K562 (cell line): ENCODE results near the gene FTH1. TPM values are rescaled to one million over a fixed set of nuclear protein-coding genes. Genes with fewer than 3 reads are reported as not detected.
A peak's percentile ranks its signal among the peaks of the same experiment; 100 is the strongest.

Experiments
- CBFA2T2 ChIP-seq: fragments of 450-650 bp; conservative IDR thresholded peaks from 2 replicates; pipeline ENCODE4 v1.6.1; 2017; ENCODE audit warnings: mild to moderate bottlenecking
- ETS2 ChIP-seq: IDR thresholded peaks from 2 replicates; pipeline ENCODE4 v1.6.1; 2016; ENCODE audit warnings: borderline replicate concordance, missing genetic modification characterization, mild to moderate bottlenecking, moderate library complexity, missing compliant biosample characterization; ENCODE audit not compliant: poor library complexity, severe bottlenecking
- HDAC8 ChIP-seq: fragments of 450-650 bp; IDR thresholded peaks from 2 replicates; pipeline ENCODE4 v1.6.1; 2016; ENCODE audit warnings: mild to moderate bottlenecking, missing genetic modification characterization, moderate library complexity, missing compliant biosample characterization
- KAT2B ChIP-seq: IDR thresholded peaks from one replicate; pipeline ENCODE4 v1.6.1; 2012; ENCODE audit warnings: low read depth, mild to moderate bottlenecking, control low read depth, inconsistent platforms, low read length, moderate library complexity
- KDM1A ChIP-seq, 2 experiments: fragments of 450-650 bp; IDR thresholded peaks; 2 replicates each; pipeline ENCODE4 v1.6.1; 2016; ENCODE audit warnings: mild to moderate bottlenecking in 2 of 2
- MECOM ChIP-seq: fragments of 250-450 bp; sonication (Bioruptor Pico); IDR thresholded peaks from 2 replicates; pipeline ENCODE4 v1.8.0; 2022; ENCODE audit warnings: inconsistent platforms
- SLC30A9 ChIP-seq: fragments of 250-450 bp; sonication (Bioruptor Pico); IDR thresholded peaks from 2 replicates; pipeline ENCODE4 v1.8.0; 2022; ENCODE audit warnings: mild to moderate bottlenecking, moderate library complexity
- SP2 ChIP-seq: IDR thresholded peaks from 2 replicates; pipeline ENCODE4 v1.6.1; 2011; ENCODE audit warnings: mild to moderate bottlenecking, low read depth, low read length, moderate library complexity; ENCODE audit not compliant: poor library complexity, severe bottlenecking; ENCODE audit errors: extremely low read depth
- U2AF1 ChIP-seq: fragments of 200-400 bp; formaldehyde crosslinking; optimal IDR thresholded peaks from 2 replicates; pipeline ENCODE3; 2017; ENCODE audit warnings: mild to moderate bottlenecking, low read depth, low read length, moderate library complexity
- XRCC4 ChIP-seq: IDR thresholded peaks from one replicate; pipeline ENCODE4 v1.6.1; 2011; ENCODE audit not compliant: insufficient read depth, insufficient read length; ENCODE audit errors: extremely low read depth
- ZNF143 ChIP-seq: sonication (generic); formaldehyde crosslinking; IDR thresholded peaks from 2 replicates; pipeline ENCODE4 v1.9.0; 2022; ENCODE audit warnings: mild to moderate bottlenecking, missing genetic modification reagents
- ZNF212 ChIP-seq: fragments of 450-650 bp; formaldehyde crosslinking; IDR thresholded peaks from 2 replicates; pipeline ENCODE4 v1.4.0; 2020; ENCODE audit warnings: mild to moderate bottlenecking
- ZNF316 ChIP-seq: fragments of 450-650 bp; IDR thresholded peaks from 2 replicates; pipeline ENCODE4 v1.6.1; 2016
- ZNF583 ChIP-seq: fragments of 250-450 bp; sonication (Bioruptor Pico); IDR thresholded peaks from 2 replicates; pipeline ENCODE4 v1.4.0; 2020
- polyA plus RNA-seq, 8 experiments: library from polyadenylated mRNA; depleted of rRNA in 4 of 8; stranded (reverse) in 5 of 8; unstranded in 3 of 8; fragments of >200 nt; fragmentation: Nextera tagmentation in 2 of 8; fragmentation: Illumina TruSeq in 1 of 8; extraction: Ambion mirVana in 2 of 8; extraction: Trizol in 1 of 8; gene quantifications; 2 replicates each; pipeline versions ENCODE4 v1.2.1 to v1.2.3, GENCODE V29; 2011 to 2014; ENCODE audit warnings: inconsistent platforms in 1 of 8, missing spikeins in 1 of 8
- total RNA-seq, 7 experiments: library from RNA; depleted of rRNA in 6 of 7; stranded (reverse); fragments of >200 nt in 6 of 7; fragmentation: Illumina TruSeq in 2 of 7; extraction: Trizol in 2 of 7; gene quantifications; 2 replicates each; pipeline versions ENCODE4 v1.2.1 to v1.2.3, GENCODE V29; 2011 to 2021; ENCODE audit warnings: low replicate concordance in 1 of 7
- TF ChIP-seq, protein P1 (sequence below), 2 experiments: fragments of 450-650 bp in 1 of 2; sonication (generic) in 1 of 2; formaldehyde crosslinking; conservative IDR thresholded peaks; 2 replicates each; pipeline versions ENCODE4 v1.4.0 to v1.8.1; 2020 to 2022; ENCODE audit warnings: mild to moderate bottlenecking in 1 of 2, missing genetic modification reagents in 1 of 2
- TF ChIP-seq, protein P2 (sequence below), 2 experiments: IDR thresholded peaks in 1 of 2; conservative IDR thresholded peaks in 1 of 2; 2 replicates each; pipeline ENCODE4 v1.6.1; 2016; ENCODE audit warnings: low read depth in 2 of 2, mild to moderate bottlenecking in 1 of 2, missing compliant biosample characterization in 1 of 2, missing genetic modification characterization in 1 of 2, moderate library complexity in 1 of 2
- TF ChIP-seq, protein P3 (sequence below): fragments of 450-650 bp; IDR thresholded peaks from 2 replicates; pipeline ENCODE4 v1.6.1; 2014; ENCODE audit warnings: low read depth, mild to moderate bottlenecking, moderate library complexity, borderline replicate concordance
- TF ChIP-seq, protein P4 (sequence below): sonication (generic); IDR thresholded peaks from 2 replicates; pipeline ENCODE4 v1.6.1; 2016
- TF ChIP-seq, protein P5 (sequence below): sonication (generic); formaldehyde crosslinking; IDR thresholded peaks from 2 replicates; pipeline ENCODE4 v1.8.1; 2023; ENCODE audit warnings: mild to moderate bottlenecking, missing genetic modification reagents
- TF ChIP-seq, protein P6 (sequence below): fragments of 250-450 bp; sonication (Bioruptor Pico); IDR thresholded peaks from 2 replicates; pipeline ENCODE4 v1.5.0; 2020; ENCODE audit warnings: mild to moderate bottlenecking

Gene FTH1
- total and polyA plus RNA-seq, 9 of the 15 experiments (the other 6 are each of a cell fraction or from before 2014, with no cell fraction given) = 370 to 3,146 (median 802) TPM

DNA sequence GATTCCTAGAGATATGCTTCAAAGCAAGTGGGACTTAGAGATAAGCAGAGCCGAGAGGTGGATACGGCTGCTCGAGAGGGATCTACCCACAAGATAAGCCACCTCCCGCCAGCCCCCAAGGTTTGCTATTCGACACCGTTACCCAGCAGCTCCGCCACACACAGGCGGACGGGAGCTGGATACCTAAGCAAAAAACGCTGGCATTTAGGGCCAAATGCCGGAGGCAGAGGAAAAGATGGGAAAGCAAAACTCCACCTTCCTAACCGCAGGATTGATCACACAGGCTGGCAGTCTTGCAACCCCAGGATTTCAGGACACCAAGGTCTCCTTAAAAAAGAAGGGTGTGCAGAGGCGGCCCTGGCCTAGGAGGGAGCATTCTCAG, 709 bp downstream of the FTH1 start (continued):
- TF ChIP-seq ZNF212 (no peak), HDAC8 (tag) (no peak), KDM1A (IDR thresholded peaks at IDR 0.05) (no peak), SLC30A9 (no peak), U2AF1 (no peak), ETS2 (no peak), ZNF143 (CRISPR knock-in tag) (no peak), CBFA2T2 (peak; percentile 90), ZNF316 (no peak), KAT2B (no peak), ZNF583 (no peak), SP2 (no peak), XRCC4 (no peak), MECOM (CRISPR knock-in tag) (no peak)
- TF ChIP-seq, protein P1, sequence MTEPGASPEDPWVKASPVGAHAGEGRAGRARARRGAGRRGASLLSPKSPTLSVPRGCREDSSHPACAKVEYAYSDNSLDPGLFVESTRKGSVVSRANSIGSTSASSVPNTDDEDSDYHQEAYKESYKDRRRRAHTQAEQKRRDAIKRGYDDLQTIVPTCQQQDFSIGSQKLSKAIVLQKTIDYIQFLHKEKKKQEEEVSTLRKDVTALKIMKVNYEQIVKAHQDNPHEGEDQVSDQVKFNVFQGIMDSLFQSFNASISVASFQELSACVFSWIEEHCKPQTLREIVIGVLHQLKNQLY (CRISPR knock-in tag; conservative IDR thresholded peaks at IDR 0.05) = no peak
- TF ChIP-seq, protein P2, sequence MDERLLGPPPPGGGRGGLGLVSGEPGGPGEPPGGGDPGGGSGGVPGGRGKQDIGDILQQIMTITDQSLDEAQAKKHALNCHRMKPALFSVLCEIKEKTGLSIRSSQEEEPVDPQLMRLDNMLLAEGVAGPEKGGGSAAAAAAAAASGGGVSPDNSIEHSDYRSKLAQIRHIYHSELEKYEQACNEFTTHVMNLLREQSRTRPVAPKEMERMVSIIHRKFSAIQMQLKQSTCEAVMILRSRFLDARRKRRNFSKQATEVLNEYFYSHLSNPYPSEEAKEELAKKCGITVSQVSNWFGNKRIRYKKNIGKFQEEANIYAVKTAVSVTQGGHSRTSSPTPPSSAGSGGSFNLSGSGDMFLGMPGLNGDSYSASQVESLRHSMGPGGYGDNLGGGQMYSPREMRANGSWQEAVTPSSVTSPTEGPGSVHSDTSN (CRISPR knock-in tag; IDR thresholded peaks at IDR 0.05; ENCODE audit: low read depth) = no peak
- TF ChIP-seq, protein P2 (tag; conservative IDR thresholded peaks at IDR 0.05; ENCODE audit: low read depth) = no peak
- TF ChIP-seq, protein P3, sequence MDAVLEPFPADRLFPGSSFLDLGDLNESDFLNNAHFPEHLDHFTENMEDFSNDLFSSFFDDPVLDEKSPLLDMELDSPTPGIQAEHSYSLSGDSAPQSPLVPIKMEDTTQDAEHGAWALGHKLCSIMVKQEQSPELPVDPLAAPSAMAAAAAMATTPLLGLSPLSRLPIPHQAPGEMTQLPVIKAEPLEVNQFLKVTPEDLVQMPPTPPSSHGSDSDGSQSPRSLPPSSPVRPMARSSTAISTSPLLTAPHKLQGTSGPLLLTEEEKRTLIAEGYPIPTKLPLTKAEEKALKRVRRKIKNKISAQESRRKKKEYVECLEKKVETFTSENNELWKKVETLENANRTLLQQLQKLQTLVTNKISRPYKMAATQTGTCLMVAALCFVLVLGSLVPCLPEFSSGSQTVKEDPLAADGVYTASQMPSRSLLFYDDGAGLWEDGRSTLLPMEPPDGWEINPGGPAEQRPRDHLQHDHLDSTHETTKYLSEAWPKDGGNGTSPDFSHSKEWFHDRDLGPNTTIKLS = no peak; the same call in 1 of the 2 replicates
- TF ChIP-seq, protein P4, sequence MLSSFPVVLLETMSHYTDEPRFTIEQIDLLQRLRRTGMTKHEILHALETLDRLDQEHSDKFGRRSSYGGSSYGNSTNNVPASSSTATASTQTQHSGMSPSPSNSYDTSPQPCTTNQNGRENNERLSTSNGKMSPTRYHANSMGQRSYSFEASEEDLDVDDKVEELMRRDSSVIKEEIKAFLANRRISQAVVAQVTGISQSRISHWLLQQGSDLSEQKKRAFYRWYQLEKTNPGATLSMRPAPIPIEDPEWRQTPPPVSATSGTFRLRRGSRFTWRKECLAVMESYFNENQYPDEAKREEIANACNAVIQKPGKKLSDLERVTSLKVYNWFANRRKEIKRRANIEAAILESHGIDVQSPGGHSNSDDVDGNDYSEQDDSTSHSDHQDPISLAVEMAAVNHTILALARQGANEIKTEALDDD = no peak
- TF ChIP-seq, protein P5, sequence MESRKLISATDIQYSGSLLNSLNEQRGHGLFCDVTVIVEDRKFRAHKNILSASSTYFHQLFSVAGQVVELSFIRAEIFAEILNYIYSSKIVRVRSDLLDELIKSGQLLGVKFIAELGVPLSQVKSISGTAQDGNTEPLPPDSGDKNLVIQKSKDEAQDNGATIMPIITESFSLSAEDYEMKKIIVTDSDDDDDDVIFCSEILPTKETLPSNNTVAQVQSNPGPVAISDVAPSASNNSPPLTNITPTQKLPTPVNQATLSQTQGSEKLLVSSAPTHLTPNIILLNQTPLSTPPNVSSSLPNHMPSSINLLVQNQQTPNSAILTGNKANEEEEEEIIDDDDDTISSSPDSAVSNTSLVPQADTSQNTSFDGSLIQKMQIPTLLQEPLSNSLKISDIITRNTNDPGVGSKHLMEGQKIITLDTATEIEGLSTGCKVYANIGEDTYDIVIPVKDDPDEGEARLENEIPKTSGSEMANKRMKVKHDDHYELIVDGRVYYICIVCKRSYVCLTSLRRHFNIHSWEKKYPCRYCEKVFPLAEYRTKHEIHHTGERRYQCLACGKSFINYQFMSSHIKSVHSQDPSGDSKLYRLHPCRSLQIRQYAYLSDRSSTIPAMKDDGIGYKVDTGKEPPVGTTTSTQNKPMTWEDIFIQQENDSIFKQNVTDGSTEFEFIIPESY = no peak
- TF ChIP-seq, protein P6, sequence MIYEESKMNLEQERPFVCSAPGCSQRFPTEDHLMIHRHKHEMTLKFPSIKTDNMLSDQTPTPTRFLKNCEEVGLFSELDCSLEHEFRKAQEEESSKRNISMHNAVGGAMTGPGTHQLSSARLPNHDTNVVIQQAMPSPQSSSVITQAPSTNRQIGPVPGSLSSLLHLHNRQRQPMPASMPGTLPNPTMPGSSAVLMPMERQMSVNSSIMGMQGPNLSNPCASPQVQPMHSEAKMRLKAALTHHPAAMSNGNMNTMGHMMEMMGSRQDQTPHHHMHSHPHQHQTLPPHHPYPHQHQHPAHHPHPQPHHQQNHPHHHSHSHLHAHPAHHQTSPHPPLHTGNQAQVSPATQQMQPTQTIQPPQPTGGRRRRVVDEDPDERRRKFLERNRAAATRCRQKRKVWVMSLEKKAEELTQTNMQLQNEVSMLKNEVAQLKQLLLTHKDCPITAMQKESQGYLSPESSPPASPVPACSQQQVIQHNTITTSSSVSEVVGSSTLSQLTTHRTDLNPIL = no peak
